IPS-18c (cell line): ENCODE measurements around the gene SLC6A16.
"Not testable (repeated sequence)": the region's sequence is repeated elsewhere in the genome, so short reads cannot be mapped to it uniquely, and the experiment has no call there.

Source experiments
- H3K4me3 ChIP-seq: 2 replicates; pipeline ENCODE4 v1.7.0; 2013; ENCODE audit warnings: low read depth, mild to moderate bottlenecking, low read length, moderate library complexity; ENCODE audit not compliant: insufficient read depth
- H3K9me3 ChIP-seq: one replicate; pipeline ENCODE4 v1.6.1; 2013; ENCODE audit warnings: mild to moderate bottlenecking, low read length, moderate library complexity; ENCODE audit not compliant: control insufficient read depth, insufficient read depth

SLC6A16 gene

DNA sequence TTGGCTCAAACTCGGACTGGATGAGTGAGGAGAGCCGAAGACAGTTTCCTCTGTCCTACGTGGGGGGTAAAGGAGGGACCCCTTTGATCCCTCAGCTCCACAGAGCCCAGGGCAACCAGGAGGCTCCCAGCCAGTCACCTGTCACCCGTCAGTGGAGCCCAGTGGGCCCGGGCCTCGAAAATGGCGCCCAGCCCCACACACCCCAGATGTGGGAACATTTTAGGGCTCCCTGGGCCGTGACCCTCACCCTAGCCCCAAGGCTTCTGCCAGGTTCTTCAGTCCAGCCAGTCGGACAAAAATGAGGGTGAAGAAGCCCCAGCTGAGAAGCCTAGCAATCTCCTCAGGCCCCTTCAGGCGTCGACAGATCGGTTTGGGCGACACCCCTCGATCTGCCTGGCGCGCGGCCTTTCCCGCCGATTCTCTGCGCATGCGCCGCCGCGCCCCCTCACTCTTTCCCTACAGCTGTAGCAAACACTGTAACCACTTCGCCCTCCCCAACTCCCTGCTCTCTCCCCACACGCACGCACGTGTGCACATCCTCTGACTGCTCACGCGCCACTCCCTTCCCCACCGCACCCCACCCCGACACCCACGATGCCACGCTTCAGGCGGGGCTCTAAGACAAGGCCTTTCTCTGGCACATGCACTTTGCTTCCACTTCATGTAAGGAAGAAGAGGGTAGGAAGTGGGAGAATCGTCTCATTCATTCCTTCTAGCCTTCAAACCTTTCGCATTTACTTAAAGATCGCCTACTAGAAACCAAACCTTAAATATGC is at the start of gene SLC6A16:
Gene SLC6A16, minus strand, starts transcription at position 391 of the 776 bp plus-strand sequence. CDS start 13,844 bp downstream, outside the sequence.
- H3K4me3 ChIP-seq: no peak within 1 kb of the TSS
- H3K9me3 ChIP-seq: peaks cover 2% of the 10 kb centered on the region

DNA sequence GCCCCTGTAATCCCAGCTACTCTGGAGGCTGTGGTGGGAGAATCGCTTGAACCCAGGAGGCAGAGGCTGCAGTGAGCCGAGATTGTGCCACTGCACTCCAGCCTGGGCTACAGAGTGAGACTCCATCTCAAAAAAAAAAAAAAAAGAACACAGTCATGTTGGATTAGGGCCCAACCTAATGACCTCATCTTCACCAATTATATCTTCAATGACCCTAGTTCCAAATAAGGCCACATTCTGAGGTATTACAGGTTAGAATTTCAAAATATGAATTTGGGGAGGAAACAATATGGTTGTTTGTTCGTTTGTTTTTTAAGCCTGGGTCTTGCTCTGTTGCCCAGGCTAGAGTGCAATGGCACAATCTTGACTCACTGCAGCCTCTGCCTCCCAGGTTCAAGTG is 48.2 kb upstream of the SLC6A16 start:
- H3K4me3 ChIP-seq, H3K9me3 ChIP-seq: not testable (repeated sequence)

DNA sequence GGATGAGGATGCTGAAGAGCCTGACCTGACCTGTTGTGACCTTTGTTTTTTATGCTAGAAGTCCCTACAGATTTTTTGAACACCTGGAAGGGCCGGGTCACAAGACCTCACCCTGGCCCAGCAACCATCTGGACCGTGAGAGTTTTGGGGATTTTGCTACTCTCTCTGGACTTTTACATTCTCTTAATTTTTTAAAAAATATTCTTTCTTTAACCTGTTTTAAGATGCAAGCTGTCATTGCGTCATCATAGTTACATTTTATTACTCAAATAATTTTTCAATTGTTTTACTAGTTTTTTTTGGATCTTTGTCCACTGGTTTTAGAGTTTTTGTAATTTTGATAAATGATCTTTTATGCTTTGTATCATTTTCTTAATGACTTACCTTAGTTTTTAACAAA is 46.2 kb upstream of the SLC6A16 start:
- H3K9me3 ChIP-seq: peaks cover 7% of the 10 kb centered on the region
- H3K4me3 ChIP-seq: no peak overlapping the region

DNA sequence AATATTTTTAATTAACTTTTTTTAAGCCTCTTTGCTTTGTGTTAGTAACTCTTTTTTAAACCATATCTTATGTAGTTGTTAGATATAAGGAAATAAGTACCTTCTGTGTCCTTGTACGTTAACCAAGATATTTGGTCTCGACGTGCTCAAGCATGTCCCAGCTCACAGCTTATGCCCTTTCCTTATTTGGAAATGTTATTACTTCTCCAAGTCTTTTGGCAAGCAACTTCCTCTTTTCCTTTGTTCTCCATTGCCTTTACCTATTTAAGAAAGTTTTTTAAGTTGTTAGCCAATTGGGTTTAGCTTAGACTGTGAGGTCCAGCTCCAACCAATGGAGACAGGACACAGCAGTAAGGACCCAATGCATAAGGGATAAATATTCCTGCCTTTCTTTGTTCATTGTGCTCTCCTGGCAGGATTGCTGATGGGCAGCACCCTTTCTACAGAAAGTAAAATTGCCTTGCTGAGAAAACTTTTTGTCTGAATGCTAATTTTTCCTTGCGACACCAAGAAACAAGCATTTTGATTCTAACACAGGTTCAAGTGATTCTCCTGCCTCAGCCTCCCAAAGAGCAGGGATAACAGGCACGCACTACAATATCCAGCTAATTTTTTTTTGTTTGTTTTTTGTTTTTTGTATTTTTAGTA is 43.8 kb upstream of the SLC6A16 start:
- Histone ChIP-seq H3K9me3 (peaks cover 7% of the 10 kb centered on the region), H3K4me3 (no peak overlapping the region)

DNA sequence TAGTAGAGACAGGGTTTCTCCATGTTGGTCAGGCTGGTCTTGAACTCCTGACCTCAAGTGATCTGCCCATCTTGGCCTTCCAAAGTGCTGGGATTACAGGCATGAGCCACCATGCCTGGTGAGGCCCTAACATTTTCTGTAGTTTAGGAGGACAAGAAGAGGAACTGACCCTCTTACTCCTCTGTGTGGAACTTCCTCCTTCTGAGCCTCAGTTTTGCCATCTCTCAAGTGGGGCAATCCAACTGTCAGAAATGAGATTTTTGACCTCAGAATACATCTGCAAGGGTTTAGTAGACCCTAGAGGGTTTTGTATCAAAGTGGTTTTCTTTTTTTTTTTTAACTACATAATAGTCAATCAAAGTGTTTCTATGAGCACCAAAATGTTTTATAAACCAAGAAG is 41.1 kb upstream of the SLC6A16 start:
- no peak overlapping the region for H3K4me3 ChIP-seq
- peaks cover 7% of the 10 kb centered on the region for H3K9me3 ChIP-seq

DNA sequence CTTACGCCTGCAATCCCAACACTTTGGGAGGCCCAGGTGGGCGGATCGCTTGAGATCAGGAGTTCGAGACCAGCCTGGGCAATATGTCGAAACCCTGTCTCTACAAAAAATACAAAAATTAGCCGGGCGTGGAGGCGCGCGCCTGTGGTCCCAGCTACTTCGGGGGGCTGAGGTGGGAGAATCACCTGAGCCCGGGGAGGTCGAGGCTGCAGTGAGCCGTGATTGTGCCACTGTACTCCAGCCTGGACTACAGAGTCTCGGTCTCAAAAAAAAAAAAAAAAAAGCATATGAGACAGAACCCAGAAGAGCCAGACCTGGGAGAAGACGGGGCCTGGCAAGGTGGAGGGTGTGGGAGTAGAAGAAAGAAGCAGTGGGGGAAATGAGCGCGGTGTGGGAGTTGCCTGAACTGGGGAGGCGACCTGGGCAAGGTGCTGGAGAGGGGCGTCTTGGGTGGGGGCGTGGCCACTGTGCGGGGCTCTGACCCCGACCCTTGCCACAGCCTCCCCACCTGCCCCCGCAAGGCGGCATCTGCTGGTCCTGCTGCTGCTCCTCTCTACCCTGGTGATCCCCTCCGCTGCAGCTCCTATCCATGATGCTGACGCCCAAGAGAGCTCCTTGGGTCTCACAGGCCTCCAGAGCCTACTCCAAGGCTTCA is 39.2 kb upstream of the SLC6A16 start:
- Histone ChIP-seq H3K4me3 (peak overlapping the region; percentile 36; the same call in 1 of the 2 replicates), H3K9me3 (peaks cover 4% of the 10 kb centered on the region)

DNA sequence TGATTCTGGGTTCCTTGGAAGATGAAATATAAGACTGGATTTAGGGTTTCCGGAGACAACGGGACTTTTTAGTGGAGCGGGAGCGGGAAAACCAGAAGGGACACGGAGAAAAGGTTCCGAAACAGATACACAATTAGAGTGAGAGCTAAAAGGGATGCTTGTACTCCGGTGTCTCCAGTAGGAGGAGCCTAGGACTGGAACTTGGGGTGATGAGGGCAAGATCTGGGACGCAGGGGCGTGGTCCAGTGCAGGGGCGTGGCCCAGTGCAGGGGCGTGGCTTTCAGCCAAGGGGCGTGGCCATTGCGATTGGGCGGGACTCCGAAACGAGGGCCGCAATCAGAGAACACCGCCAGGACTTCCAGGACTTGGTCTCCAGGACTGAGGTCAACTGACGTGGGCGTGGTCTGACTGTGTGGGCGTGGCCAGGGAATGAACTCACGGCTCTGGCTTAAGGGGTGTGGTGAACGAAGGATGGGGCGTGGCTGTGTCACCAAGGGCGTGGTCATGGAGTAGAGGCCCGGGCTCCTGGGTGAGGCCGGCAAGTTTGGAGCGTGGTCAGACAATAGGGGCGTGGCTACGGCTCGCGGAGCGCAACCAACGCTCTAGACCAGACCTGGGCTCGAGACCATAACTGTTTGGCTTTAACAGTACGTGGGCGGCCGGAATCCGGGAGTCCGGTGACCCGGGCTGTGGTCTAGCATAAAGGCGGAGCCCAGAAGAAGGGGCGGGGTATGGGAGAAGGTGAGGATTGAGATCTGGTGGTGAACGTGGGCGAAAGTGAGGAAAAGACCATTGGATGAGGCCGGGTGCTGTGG is 38.5 kb upstream of the SLC6A16 start, which contains the start of gene DKKL1:
Gene DKKL1, plus strand, starts transcription at position 610 of the 815 bp plus-strand sequence. Its CDS starts 122 bp downstream, at position 732.
- Histone ChIP-seq H3K9me3 (no peaks in the 10 kb centered on the region), H3K4me3 (peak within 1 kb of the TSS; percentile 97)

DNA sequence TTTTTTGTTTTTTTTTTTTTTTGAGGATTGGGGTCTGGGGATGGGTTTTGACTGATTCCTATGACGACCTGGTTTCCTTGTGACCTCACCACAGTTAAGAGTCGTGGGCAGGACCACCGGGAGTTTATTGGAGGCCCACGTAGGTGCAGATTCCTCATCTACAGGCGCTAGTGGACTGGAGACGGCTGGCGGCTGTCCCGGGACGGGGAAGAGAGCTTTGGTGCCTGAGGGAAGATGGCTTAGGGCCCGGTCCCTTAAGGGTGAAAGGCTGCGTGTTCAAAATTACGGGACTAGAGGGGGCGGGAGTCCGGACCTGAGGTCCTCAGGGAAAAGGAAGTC is 37.9 kb upstream of the SLC6A16 start:
- H3K9me3 ChIP-seq: no peaks in the 10 kb centered on the region
- H3K4me3 ChIP-seq: peak overlapping the region; percentile 97

DNA sequence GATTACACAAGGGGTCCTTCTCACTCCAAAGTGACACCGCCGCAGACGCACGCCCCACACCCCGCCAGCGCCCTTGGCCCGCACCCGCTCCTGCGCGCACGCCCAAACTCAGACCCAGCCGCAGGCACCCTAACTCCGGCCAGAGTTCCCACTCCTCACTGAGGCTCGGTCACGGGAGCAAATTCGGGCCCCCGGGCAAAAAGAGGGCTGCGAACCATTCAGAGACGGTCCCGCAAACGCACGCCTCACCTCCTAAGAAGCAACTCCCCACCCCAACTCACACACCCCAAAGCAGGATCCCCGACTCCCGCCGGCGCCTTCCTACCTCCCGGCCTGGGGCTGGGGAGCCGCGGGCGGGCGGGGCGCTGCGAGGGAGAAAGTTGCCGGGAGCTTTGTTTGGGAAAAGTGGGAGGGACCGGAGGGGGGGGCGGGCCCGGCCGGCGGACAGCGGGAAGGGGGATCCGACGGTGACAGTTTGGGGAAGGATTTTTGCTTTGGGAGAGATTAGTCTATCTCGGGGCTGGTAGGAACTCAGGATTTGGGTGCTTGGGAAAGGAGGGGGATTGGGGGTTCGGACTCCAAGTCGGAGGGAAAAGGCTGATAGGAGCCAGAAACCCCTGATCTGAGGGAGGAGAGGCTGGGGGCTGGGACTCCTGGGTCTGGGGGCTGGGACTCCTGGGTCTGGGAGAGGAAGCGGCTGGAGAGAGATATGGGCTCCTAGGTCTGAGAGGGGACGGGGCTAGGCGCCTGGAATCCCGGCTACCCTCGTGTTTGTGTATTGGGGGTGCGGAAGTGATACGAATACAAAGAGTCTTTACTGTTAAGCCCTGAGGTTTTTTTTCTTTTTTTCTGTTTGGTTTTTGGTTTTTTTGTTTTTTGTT is 37.3 kb upstream of the SLC6A16 start, which contains the start of gene TEAD2:
Gene TEAD2, minus strand, starts transcription at position 369 of the 881 bp plus-strand sequence. CDS start 2,341 bp downstream, outside the sequence.
- H3K9me3 ChIP-seq: no peaks in the 10 kb centered on the region
- peak within 1 kb of the TSS; percentile 97 for H3K4me3 ChIP-seq

DNA sequence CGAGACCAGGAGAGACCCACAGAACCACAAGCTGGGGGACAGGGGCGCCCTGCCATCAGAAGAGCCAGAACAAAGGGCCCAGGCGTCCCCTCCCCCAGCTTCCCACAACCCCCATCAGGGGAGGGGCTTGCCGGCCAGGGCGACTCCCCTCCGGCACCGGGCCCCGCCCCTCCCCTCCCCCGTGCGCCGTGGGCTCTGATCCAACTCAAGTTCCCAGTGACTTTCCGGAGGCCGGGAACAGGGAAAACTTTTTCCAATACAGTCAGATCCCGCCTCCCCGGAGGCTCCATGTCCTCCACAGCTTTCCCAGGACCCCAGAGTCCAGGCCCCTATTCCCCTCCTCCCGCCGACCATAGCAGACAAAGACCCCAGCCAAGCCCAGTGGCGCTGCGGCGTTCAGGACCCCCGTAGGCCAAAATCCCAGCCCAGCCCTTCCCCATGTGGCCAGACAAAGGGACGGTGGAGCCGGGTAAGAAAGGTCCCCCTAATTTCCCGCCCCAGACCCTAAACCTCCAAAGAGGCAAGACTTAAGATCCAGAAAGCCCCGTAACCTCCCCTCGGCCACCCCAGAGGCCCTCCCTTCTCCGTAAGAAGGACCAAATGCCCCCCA is 36.6 kb upstream of the SLC6A16 start:
- Histone ChIP-seq H3K9me3 (no peaks in the 10 kb centered on the region), H3K4me3 (peak overlapping the region; percentile 97)

DNA sequence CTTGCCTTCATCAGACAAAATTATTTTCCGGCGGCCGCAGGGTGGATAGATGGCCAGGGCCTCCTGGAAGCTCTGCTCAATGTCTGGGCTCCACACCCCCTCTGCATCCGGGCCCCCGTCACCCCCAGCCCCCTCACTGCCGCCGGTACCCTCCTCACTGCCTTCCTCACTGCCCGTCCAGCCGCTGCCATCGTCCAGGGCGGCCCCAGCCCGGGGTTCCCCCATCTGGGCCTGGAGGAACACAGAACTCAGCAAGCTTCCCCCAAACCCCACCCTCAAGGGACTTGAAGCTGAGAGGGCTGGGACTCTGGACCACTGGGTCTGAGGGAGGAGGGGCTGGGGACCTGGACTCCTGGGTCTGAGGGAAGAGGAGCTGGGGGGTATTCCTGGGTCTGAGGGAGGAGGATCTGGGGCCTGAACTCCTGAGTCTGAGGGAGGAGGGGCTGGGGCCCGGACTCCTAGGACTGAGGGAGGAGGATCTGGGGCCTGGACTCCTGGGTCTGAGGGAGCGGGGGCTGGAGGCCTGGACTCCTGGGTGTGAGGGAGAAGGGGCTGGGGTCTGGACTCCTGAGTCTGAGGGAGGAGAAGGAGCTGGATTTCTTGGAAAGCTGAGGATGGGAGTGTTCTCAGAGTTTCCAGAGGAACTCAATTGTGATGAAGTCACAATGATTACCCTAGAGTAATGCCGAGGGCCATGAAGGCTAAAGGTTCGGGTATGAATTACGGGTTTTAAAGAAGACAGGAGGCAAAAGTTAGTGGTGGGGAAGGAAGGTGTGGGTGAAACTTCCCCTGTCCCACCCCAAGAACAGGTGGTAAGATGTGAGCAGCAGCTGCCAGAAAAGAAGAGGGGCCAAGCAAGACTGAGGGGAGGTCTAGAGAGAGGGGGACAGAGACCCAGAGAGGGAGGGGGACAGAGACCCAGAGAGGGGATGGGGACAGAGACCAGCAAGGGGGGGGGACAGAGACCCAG is 35.1 kb upstream of the SLC6A16 start:
- Histone ChIP-seq H3K9me3 (no peaks in the 10 kb centered on the region), H3K4me3 (peak overlapping the region; percentile 97)

DNA sequence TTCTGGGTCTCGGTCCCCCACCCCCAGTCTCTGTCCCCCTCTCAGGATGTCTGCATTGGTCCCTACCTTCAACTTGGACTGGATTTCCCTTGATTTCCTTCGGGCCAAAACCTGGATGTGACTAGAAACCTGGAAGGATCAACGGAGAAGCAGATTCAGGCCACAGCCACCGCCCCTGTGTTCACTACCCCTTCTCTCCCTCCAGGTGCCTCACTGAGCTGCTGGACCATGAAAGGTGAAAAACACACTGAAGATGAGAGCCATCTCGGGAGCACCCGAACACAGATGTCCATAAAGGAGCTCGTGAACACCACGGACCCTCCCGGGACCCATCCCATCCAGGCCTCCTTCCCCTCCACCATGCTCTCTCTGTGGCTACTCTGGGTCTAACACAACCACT is 32.2 kb upstream of the SLC6A16 start:
- no peaks in the 10 kb centered on the region for H3K9me3 ChIP-seq
- no peak overlapping the region for H3K4me3 ChIP-seq

DNA sequence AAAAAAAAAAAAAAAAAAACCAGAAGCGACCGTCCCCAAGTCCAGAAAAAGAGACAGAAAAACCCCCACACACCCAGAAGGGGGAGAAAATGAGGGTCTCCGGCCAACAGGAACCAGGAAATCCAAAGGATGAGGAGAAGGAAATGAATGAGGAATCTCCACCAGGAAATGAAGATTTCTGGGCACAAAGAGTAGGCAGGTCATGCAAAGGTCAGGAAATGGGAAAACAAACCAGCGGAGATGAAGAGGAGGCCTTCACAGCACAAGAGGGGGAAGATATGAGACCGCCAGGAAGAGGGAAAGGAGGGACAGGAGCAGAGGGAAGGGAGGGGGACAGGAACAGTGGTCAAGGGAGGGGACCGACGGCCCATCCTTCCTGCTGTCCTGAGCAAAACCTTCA is 31.4 kb upstream of the SLC6A16 start:
- H3K4me3 ChIP-seq: no peak overlapping the region
- H3K9me3 ChIP-seq: no peaks in the 10 kb centered on the region

DNA sequence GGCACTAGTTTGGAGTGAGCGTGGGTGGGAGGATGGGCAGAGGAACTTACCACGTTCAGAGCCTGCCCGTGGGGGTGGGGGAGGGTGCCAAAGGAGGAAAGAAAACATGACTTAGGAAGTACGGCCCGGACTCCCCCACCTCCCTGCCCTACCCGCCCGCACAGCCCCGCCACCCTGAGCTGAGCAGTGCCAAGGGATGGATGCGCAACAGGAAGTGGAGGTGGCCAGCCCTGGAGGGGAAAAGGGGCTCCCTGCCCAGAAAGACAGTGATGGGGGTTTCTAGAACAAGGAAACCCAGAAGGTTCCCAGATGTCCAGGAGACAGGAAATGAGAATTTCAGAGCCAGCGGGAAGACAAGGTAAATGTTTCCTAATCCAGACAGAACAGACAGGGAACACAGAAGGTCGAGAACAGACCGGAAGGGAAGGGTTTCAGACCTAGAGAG is 30.9 kb upstream of the SLC6A16 start:
- no peaks in the 10 kb centered on the region for H3K9me3 ChIP-seq
- no peak overlapping the region for H3K4me3 ChIP-seq

DNA sequence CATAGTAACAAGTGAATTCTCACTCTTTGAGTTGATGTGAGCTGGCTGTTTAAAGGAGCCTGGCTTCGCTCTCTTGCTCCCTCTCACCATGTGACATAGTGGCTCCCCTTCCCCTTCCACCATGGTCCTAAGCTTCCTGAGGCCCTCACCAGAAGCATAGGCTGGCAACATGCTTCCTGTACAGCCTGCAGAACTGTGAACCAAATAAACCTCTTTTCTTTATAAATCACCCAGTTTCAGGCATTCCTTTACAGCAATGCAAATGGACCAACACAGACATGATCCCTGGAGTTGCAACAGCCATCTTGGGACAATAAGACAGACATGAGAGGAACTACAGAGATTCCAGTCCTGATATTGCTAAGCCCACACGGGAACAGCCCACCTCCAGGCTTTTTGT is 24.6 kb upstream of the SLC6A16 start:
- no peak overlapping the region for H3K4me3 ChIP-seq
- no peaks in the 10 kb centered on the region for H3K9me3 ChIP-seq
